ENCODE results near the gene ZNF593. TPM values are rescaled to one million over a fixed set of nuclear protein-coding genes. Genes with fewer than 3 reads are reported as not detected.
A peak's percentile ranks its signal among the peaks of the same experiment; 100 is the strongest.

ZNF593 gene
- polyA plus RNA-seq, 1 of the 3 experiments (the other 2 are of a cell fraction), result 64.8 TPM

GRCh38 chr1:26166719-26167281, 2.9 kb upstream of the ZNF593 start:
- TF ChIP-seq NRF1 (IDR thresholded peaks at IDR 0.05; ENCODE audit: low read depth, low read length), result no peak
- no peak for TF ChIP-seq CHD2 (IDR thresholded peaks at IDR 0.05; ENCODE audit: low read length, partially characterized antibody)
- TF ChIP-seq FOXJ3 (CRISPR knock-in tag; IDR thresholded peaks at IDR 0.05), result no peak
- TF ChIP-seq NFIC (IDR thresholded peaks at IDR 0.05; ENCODE audit: borderline replicate concordance), result no peak
- no peak for TF ChIP-seq EZH2phosphoT487 (IDR thresholded peaks at IDR 0.05; ENCODE audit: borderline replicate concordance, low read depth)
- no peak for TF ChIP-seq RAD21 (IDR thresholded peaks at IDR 0.05; ENCODE audit: low read length)
- TF ChIP-seq, protein P1, sequence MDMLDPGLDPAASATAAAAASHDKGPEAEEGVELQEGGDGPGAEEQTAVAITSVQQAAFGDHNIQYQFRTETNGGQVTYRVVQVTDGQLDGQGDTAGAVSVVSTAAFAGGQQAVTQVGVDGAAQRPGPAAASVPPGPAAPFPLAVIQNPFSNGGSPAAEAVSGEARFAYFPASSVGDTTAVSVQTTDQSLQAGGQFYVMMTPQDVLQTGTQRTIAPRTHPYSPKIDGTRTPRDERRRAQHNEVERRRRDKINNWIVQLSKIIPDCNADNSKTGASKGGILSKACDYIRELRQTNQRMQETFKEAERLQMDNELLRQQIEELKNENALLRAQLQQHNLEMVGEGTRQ (IDR thresholded peaks at IDR 0.05; ENCODE audit: borderline replicate concordance, low read depth, low read length), result no peak
- TF ChIP-seq FOXM1 (IDR thresholded peaks at IDR 0.05; ENCODE audit: low read depth), result no peak
- TF ChIP-seq FOSL2 (IDR thresholded peaks at IDR 0.05; ENCODE audit: borderline replicate concordance, low read depth), result no peak
- TF ChIP-seq TCF12 (IDR thresholded peaks at IDR 0.05), result no peak
- TF ChIP-seq RFX5 (IDR thresholded peaks at IDR 0.05; ENCODE audit: low read length), result no peak
- TF ChIP-seq POLR2AphosphoS5 (IDR thresholded peaks at IDR 0.05; ENCODE audit: low read depth, low read length), result no peak
- TF ChIP-seq RXRA (IDR thresholded peaks at IDR 0.05; ENCODE audit: borderline replicate concordance, low read depth), result no peak
- no peak for TF ChIP-seq SMC3 (IDR thresholded peaks at IDR 0.05; ENCODE audit: low read depth, low read length)
- TF ChIP-seq GATA2 (CRISPR knock-in tag; IDR thresholded peaks at IDR 0.05), result no peak
- Histone ChIP-seq H4K20me1 (ENCODE audit: insufficient read depth) (no peaks in the 10 kb centered on the region), H3K27me3 (ENCODE audit: insufficient read depth) (no peaks in the 10 kb centered on the region), H3K79me2 (ENCODE audit: insufficient read depth) (peaks cover 17% of the 10 kb centered on the region; the same call in 1 of the 2 replicates), H3K4me3 (ENCODE audit: low read depth in 2 of 2, low read length in 1 of 2) (no peak overlapping the region), H3K4me1 (ENCODE audit: control insufficient read depth in 1 of 2, insufficient read depth in 2 of 2, low read depth in 1 of 2, low read length in 1 of 2) (peaks cover 0 to 22% of the 10 kb centered on the region in 2 experiments; a peak in 2 of 4 replicates), H3K36me3 (replicated peaks in 1 of 2; ENCODE audit: control insufficient read depth in 1 of 2, insufficient read depth in 2 of 2, low read length in 1 of 2) (peaks cover 0 to 1% of the 10 kb centered on the region in 2 experiments), H3K9ac (no peak overlapping the region), H3F3A (replicated peaks; ENCODE audit: insufficient read depth) (peaks cover 4% of the 10 kb centered on the region), H3K9me3 (no peaks in the 10 kb centered on the region), H3K27ac (ENCODE audit: low read depth in 2 of 2, low read length in 1 of 2) (no peak overlapping the region), H3K4me2 (no peak overlapping the region), H3K9me2 (no peaks in the 10 kb centered on the region), H2AFZ (ENCODE audit: low read depth) (no peak overlapping the region)
- ChIA-PET POLR2A (no interaction called here), CTCF (no interaction called here)
- no peak for DNase-seq
- 87% methylated on average over 4 of the region's 4 CpGs for WGBS (ENCODE audit: low lambda C conversion rate)

DNA sequence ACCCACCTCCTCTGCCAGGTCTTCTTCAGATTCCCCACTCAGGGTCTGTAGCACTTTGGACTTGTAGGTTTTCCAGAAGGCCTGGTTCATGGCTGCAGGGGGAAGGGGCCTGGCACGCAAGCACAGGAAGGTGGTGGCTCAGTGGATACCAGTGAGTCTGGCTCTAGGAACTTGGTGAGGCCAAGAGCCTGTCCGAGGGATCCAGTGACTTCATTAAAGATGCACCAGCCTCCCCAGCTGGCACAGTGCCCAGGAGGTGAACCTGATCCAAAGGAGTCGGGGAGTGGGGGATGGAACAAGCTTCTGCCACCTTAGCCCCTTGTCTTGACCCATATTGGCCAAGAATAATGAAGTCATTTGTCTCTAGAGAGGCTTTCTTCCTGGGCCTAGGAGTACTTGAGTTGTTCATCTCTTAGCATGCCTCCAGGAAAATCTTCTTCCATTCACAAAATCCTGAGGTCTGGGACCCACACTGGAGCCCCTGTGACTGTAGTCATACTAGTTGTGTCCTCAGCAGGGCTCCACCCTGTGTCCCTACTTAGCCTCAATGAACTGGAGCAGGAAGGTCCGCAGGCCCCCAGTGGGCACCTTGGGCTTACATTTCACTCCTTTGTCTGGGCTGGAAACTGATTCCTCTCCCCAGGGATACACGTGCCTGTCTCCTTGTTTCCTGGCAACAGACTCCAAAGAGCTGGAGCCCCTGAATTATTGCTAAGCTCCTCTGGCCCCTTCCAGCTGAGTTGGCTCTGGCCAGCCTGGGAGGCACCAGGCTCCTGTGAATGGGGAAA, 1.1 kb upstream of the ZNF593 start, which contains the start of gene C1orf232:
Gene C1orf232 (minus strand): TSS at position 554 of the 788 bp plus-strand sequence. CDS start 464 bp downstream, at position 90.
- WGBS (ENCODE audit: low lambda C conversion rate), result 93% methylated on average over 4 of the region's 5 CpGs

More for the DNA sequence above, 1.1 kb upstream of the ZNF593 start, which contains the start of gene C1orf232:
- TF ChIP-seq RAD21 (IDR thresholded peaks at IDR 0.05; ENCODE audit: low read length) (no peak), RXRA (IDR thresholded peaks at IDR 0.05; ENCODE audit: borderline replicate concordance, low read depth) (no peak), CHD2 (IDR thresholded peaks at IDR 0.05; ENCODE audit: low read length, partially characterized antibody) (no peak), NFIC (IDR thresholded peaks at IDR 0.05; ENCODE audit: borderline replicate concordance) (0 out of 2 replicates have a peak, but pooled peaks have one; percentile 16), EP300 (IDR thresholded peaks at IDR 0.05; ENCODE audit: borderline replicate concordance in 1 of 2, low read depth in 1 of 2, low read length in 1 of 2) (no peak), PBX3 (IDR thresholded peaks at IDR 0.05) (no peak), EZH2phosphoT487 (IDR thresholded peaks at IDR 0.05; ENCODE audit: borderline replicate concordance, low read depth) (no peak)
- Histone ChIP-seq H3F3A (replicated peaks; ENCODE audit: insufficient read depth) (peaks cover 4% of the 10 kb centered on the region), H3K4me2 (peak within 1 kb of the TSS; percentile 95), H3K9me3 (no peaks in the 10 kb centered on the region), H3K9ac (peak within 1 kb of the TSS; percentile 92), H3K79me2 (ENCODE audit: insufficient read depth) (peaks cover 17% of the 10 kb centered on the region; the same call in 1 of the 2 replicates), H3K27me3 (ENCODE audit: insufficient read depth) (no peaks in the 10 kb centered on the region), H3K36me3 (replicated peaks in 1 of 2; ENCODE audit: control insufficient read depth in 1 of 2, insufficient read depth in 2 of 2, low read length in 1 of 2) (peaks cover 0 to 2% of the 10 kb centered on the region in 2 experiments), H3K4me3 (ENCODE audit: low read depth in 2 of 2, low read length in 1 of 2) (peak within 1 kb of the TSS; percentile 85 to 98), H3K4me1 (ENCODE audit: control insufficient read depth in 1 of 2, insufficient read depth in 2 of 2, low read depth in 1 of 2, low read length in 1 of 2) (peaks cover 0 to 22% of the 10 kb centered on the region in 2 experiments; a peak in 2 of 4 replicates), H4K20me1 (ENCODE audit: insufficient read depth) (no peaks in the 10 kb centered on the region), H3K27ac (ENCODE audit: low read depth in 2 of 2, low read length in 1 of 2) (peak within 1 kb of the TSS; percentile 48 to 54; a peak in 3 of 4 replicates), H3K9me2 (no peaks in the 10 kb centered on the region), H2AFZ (ENCODE audit: low read depth) (peak within 1 kb of the TSS; percentile 86)
- ChIA-PET CTCF (interaction anchor here (0.6 to 2.7 kb wide), 14 partner anchors 11 to 171 kb away, joined by 3 to 28 read pairs (median 6); partner anchors contain the start of genes CEP85 and PAFAH2), POLR2A (no interaction called here)
- DNase-seq, result no peak

Data from SK-N-SH (cell line).